SK-N-MC (cell line): ENCODE results near the gene MBTPS1.

ENCODE experiments used
- EZH2 ChIP-seq: fragments of 200-600 bp; sonication (generic); IDR thresholded peaks from one replicate; pipeline ENCODE4 v1.6.1; 2017; ENCODE audit warnings: antibody characterized with exemption
- FOXP2 ChIP-seq: optimal IDR thresholded peaks from 2 replicates; pipeline ENCODE3; 2011; ENCODE audit warnings: mild to moderate bottlenecking, moderate library complexity; ENCODE audit not compliant: insufficient read depth; ENCODE audit errors: extremely low read length, control extremely low read depth
- POLR2AphosphoS5 ChIP-seq: IDR thresholded peaks from 2 replicates; pipeline ENCODE4 v1.6.1; 2012; ENCODE audit warnings: mild to moderate bottlenecking, low read depth, low read length, borderline replicate concordance

- no peak for TF ChIP-seq POLR2AphosphoS5
- no peak for TF ChIP-seq EZH2
- no peak for TF ChIP-seq FOXP2
These were observed 31.5 kb downstream of the MBTPS1 start for GRCh38 chr16:84085271-84085667.
